ENCODE data around the gene MAD1L1.

GRCh38 chr7:1866601-1867000 is 366.1 kb downstream of the MAD1L1 start:
- TF ChIP-seq CTCF (IDR thresholded peaks at IDR 0.05; ENCODE audit: low read depth, low read length, poor library complexity, severe bottlenecking) = no peak
- no peak for TF ChIP-seq EZH2phosphoT487 (IDR thresholded peaks at IDR 0.05; ENCODE audit: borderline replicate concordance, low read length)
